Loucy (cell line): Measurements from ENCODE around the gene SYNGR1.

Experiments used
- H2AFZ ChIP-seq: fragments of 200-600 bp; sonication (generic); 2 replicates; pipeline ENCODE4 v1.6.0; 2016; ENCODE audit warnings: antibody characterized with exemption, mild to moderate bottlenecking, low read length, moderate library complexity
- H3F3A ChIP-seq: fragments of 200-600 bp; 2 replicates; pipeline ENCODE4 v1.6.0; 2016; ENCODE audit warnings: antibody characterized with exemption, low read depth, mild to moderate bottlenecking
- H3K27me3 ChIP-seq: fragments of 200-600 bp; sonication (generic); 2 replicates; pipeline ENCODE4 v1.6.1; 2014; ENCODE audit warnings: low read length, mild to moderate bottlenecking; ENCODE audit not compliant: insufficient read depth, poor library complexity, severe bottlenecking
- H3K36me3 ChIP-seq: fragments of 200-600 bp; sonication (generic); 2 replicates; pipeline ENCODE4 v1.6.1; 2016; ENCODE audit warnings: low read length; ENCODE audit not compliant: insufficient read depth
- H3K4me1 ChIP-seq: fragments of 200-600 bp; sonication (generic); 2 replicates; pipeline ENCODE4 v1.5.1; 2014; ENCODE audit warnings: low read length, mild to moderate bottlenecking; ENCODE audit not compliant: insufficient read depth, poor library complexity, severe bottlenecking
- H3K4me2 ChIP-seq: fragments of 200-600 bp; sonication (generic); 2 replicates; pipeline ENCODE4 v1.6.0; 2014; ENCODE audit warnings: antibody characterized with exemption, low read length, low read depth, mild to moderate bottlenecking; ENCODE audit not compliant: poor library complexity, severe bottlenecking
- H3K4me3 ChIP-seq: fragments of 200-600 bp; sonication (generic); 2 replicates; pipeline ENCODE4 v1.5.1; 2014; ENCODE audit warnings: low read length, mild to moderate bottlenecking, mixed read lengths; ENCODE audit not compliant: poor library complexity, severe bottlenecking
- H3K79me2 ChIP-seq: fragments of 200-600 bp; sonication (generic); 2 replicates; pipeline ENCODE4 v1.6.1; 2014; ENCODE audit warnings: low read length; ENCODE audit not compliant: insufficient read depth
- H3K9ac ChIP-seq: fragments of 200-600 bp; sonication (generic); 2 replicates; pipeline ENCODE4 v1.6.0; 2014; ENCODE audit warnings: mild to moderate bottlenecking, low read depth, low read length, moderate library complexity; ENCODE audit not compliant: poor library complexity, severe bottlenecking
- H3K9me2 ChIP-seq: fragments of 200-600 bp; sonication (generic); replicated peaks from 2 replicates; pipeline ENCODE4 v1.6.1; 2016; ENCODE audit warnings: low read depth, low read length, mixed read lengths
- H3K9me3 ChIP-seq: fragments of 200-600 bp; sonication (generic); 2 replicates; pipeline ENCODE4 v1.6.1; 2014; ENCODE audit warnings: mild to moderate bottlenecking, antibody characterized with exemption, low read length, low read depth; ENCODE audit not compliant: insufficient read depth
- H4K20me1 ChIP-seq: fragments of 200-600 bp; sonication (generic); 2 replicates; pipeline ENCODE4 v1.6.0; 2014; ENCODE audit warnings: antibody characterized with exemption, low read length, mild to moderate bottlenecking; ENCODE audit not compliant: insufficient read depth, poor library complexity, severe bottlenecking
- CTCF ChIP-seq: fragments of 200-600 bp; sonication (generic); conservative IDR thresholded peaks from 2 replicates; pipeline ENCODE4 v1.5.1; 2014; ENCODE audit warnings: mild to moderate bottlenecking, antibody characterized with exemption, low read length
- EZH2phosphoT487 ChIP-seq: fragments of 200-600 bp; IDR thresholded peaks from 2 replicates; pipeline ENCODE4 v1.6.1; 2018; ENCODE audit warnings: antibody characterized with exemption, mild to moderate bottlenecking, moderate library complexity, borderline replicate concordance

Gene SYNGR1

GRCh38 chr22:39381930-39382329, 32.1 kb downstream of the SYNGR1 start:
- Histone ChIP-seq H3F3A (no peaks in the 10 kb centered on the region), H2AFZ (no peak overlapping the region), H3K4me3 (no peak overlapping the region), H4K20me1 (no peaks in the 10 kb centered on the region), H3K79me2 (no peaks in the 10 kb centered on the region), H3K27me3 (no peaks in the 10 kb centered on the region), H3K9ac (no peak overlapping the region), H3K36me3 (peaks cover 18% of the 10 kb centered on the region; the same call in 1 of the 2 replicates), H3K4me1 (no peaks in the 10 kb centered on the region), H3K9me3 (no peaks in the 10 kb centered on the region), H3K4me2 (no peak overlapping the region), H3K9me2 (no peaks in the 10 kb centered on the region)
- TF ChIP-seq CTCF, result no peak
- TF ChIP-seq EZH2phosphoT487, result no peak

DNA sequence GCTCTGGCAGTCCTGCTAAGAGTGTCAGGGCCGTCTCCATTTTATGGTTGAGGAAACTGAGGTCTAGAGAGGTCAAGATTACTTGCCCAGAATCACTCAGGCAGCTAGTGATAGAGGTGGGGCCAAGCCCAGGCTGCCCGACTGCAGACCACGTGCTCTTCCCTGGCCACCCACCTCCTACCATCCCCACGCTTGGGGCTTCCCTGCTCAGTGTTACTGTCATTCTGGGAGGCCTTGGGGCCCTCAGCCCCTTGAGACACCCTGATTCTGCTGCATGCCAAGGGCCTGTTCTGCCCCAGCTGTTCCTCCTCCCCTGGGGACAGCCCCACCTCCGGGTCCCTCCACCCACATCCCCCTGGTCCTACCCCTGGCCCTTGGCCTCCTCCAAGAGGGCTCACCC, 32.6 kb downstream of the SYNGR1 start:
- Histone ChIP-seq H3K4me3 (no peak overlapping the region), H3K27me3 (no peaks in the 10 kb centered on the region), H4K20me1 (no peaks in the 10 kb centered on the region), H3K79me2 (no peaks in the 10 kb centered on the region), H3K36me3 (peaks cover 14% of the 10 kb centered on the region; the same call in 1 of the 2 replicates), H3K4me2 (no peak overlapping the region), H3K9me3 (no peaks in the 10 kb centered on the region), H3K9me2 (no peaks in the 10 kb centered on the region), H3F3A (no peaks in the 10 kb centered on the region), H3K4me1 (no peaks in the 10 kb centered on the region), H3K9ac (no peak overlapping the region), H2AFZ (no peak overlapping the region)
- TF ChIP-seq EZH2phosphoT487, result no peak
- no peak for TF ChIP-seq CTCF

GRCh38 chr22:39383841-39384625, 34.2 kb downstream of the SYNGR1 start:
- TF ChIP-seq EZH2phosphoT487, result no peak
- no peak for TF ChIP-seq CTCF
- Histone ChIP-seq H3K4me2 (no peak overlapping the region), H3K9me2 (no peaks in the 10 kb centered on the region), H3K79me2 (no peaks in the 10 kb centered on the region), H3K4me3 (no peak overlapping the region), H3K9me3 (no peaks in the 10 kb centered on the region), H3F3A (no peaks in the 10 kb centered on the region), H3K9ac (no peak overlapping the region), H3K27me3 (no peaks in the 10 kb centered on the region), H3K36me3 (no peaks in the 10 kb centered on the region), H3K4me1 (no peaks in the 10 kb centered on the region), H2AFZ (no peak overlapping the region), H4K20me1 (no peaks in the 10 kb centered on the region)
